Endothelial cell of umbilical vein (primary cell): ENCODE data around the gene MSL2. TPM values are rescaled to one million over a fixed set of nuclear protein-coding genes. Genes with fewer than 3 reads are reported as not detected.
A peak's percentile ranks its signal among the peaks of the same experiment; 100 is the strongest.
"Not testable (repeated sequence)": the region's sequence is repeated elsewhere in the genome, so short reads cannot be mapped to it uniquely, and the experiment has no call there.

ENCODE experiments used
- BruUV-seq: library from RNA; stranded (reverse); fragments of 400-500 nt; replicated peaks from 2 replicates; lab custom pipeline; 2021; lab: Mats Ljungman, UMichigan
- CTCF ChIA-PET: fragments of 300-600, 350-600 bp; sonication (Branson Sonifier 250); formaldehyde crosslinking; loops from one replicate; lab custom pipeline; 2021; ENCODE audit warnings: antibody characterized with exemption, inconsistent platforms; lab: Charles Lee
- POLR2A ChIA-PET: fragments of 300-600, 350-600 bp; sonication (Branson Sonifier 250); formaldehyde crosslinking; loops from one replicate; lab custom pipeline; 2021; ENCODE audit warnings: antibody characterized with exemption, inconsistent platforms; lab: Charles Lee
- DNase-seq: peaks from one replicate; pipeline ENCODE4 v3.0.0-alpha.2; 2011; ENCODE audit warnings: low read depth, low spot score
- FAIRE-seq: peaks from 2 replicates; lab custom pipeline; 2011; peaks lifted over from hg19 to GRCh38; lab: Jason Lieb, UNC
- H2AFZ ChIP-seq: 2 replicates; pipeline ENCODE4 v1.6.0; 2012; ENCODE audit warnings: low read depth, low read length, control low read depth, inconsistent platforms
- H3K27ac ChIP-seq: 2 replicates; pipeline ENCODE4 v1.5.1; 2011; ENCODE audit warnings: low read depth, mild to moderate bottlenecking, control low read depth, low read length, moderate library complexity; ENCODE audit not compliant: insufficient read depth
- H3K27me3 ChIP-seq, 2 experiments: 2 replicates each; pipeline versions ENCODE4 v1.6.0 to v1.6.1; 2011; ENCODE audit warnings: low read length in 2 of 2, mixed read lengths in 1 of 2; ENCODE audit not compliant: control insufficient read depth in 2 of 2, insufficient read depth in 2 of 2
- H3K36me3 ChIP-seq, 2 experiments: 2 replicates in 1 of 2; 3 replicates in 1 of 2; pipeline ENCODE4 v1.5.1; 2011; ENCODE audit warnings: low read length in 2 of 2, mild to moderate bottlenecking in 1 of 2, moderate library complexity in 1 of 2; ENCODE audit not compliant: control insufficient read depth in 2 of 2, insufficient read depth in 2 of 2; ENCODE audit errors: extremely low read depth in 1 of 2
- H3K4me1 ChIP-seq: 3 replicates; pipeline ENCODE4 v1.5.1; 2011; ENCODE audit warnings: mild to moderate bottlenecking, low read length; ENCODE audit not compliant: control insufficient read depth, insufficient read depth; ENCODE audit errors: extremely low read depth
- H3K4me2 ChIP-seq: 2 replicates; pipeline ENCODE4 v1.6.1; 2011; ENCODE audit warnings: low read length, control low read depth, mixed read lengths; ENCODE audit not compliant: insufficient read depth
- H3K4me3 ChIP-seq, 3 experiments: fragments of 200-600 bp in 1 of 3; sonication (generic), shearing (Covaris generic) in 1 of 3; replicated peaks in 1 of 3; 2 replicates each; pipeline ENCODE4 v1.5.1; 2011 to 2016; ENCODE audit warnings: control low read depth in 3 of 3, low read length in 3 of 3, mild to moderate bottlenecking in 2 of 3, inconsistent platforms in 1 of 3, low read depth in 1 of 3, moderate library complexity in 1 of 3; ENCODE audit not compliant: insufficient read depth in 1 of 3
- H3K79me2 ChIP-seq: 2 replicates; pipeline ENCODE4 v1.6.0; 2012; ENCODE audit warnings: low read length, inconsistent platforms; ENCODE audit not compliant: control insufficient read depth, insufficient read depth
- H3K9ac ChIP-seq: replicated peaks from 2 replicates; pipeline ENCODE3; 2011; ENCODE audit warnings: low read length, control low read depth; ENCODE audit not compliant: insufficient read depth; ENCODE audit errors: extremely low read depth
- H3K9me1 ChIP-seq: replicated peaks from 3 replicates; pipeline ENCODE4 v1.6.0; 2011; ENCODE audit warnings: mild to moderate bottlenecking, low read length; ENCODE audit not compliant: control insufficient read depth, insufficient read depth; ENCODE audit errors: extremely low read depth
- H3K9me3 ChIP-seq: replicated peaks from 2 replicates; pipeline ENCODE4 v1.5.1; 2012; ENCODE audit warnings: low read length, inconsistent platforms; ENCODE audit not compliant: control insufficient read depth, insufficient read depth
- H4K20me1 ChIP-seq: replicated peaks from 2 replicates; pipeline ENCODE3; 2011; ENCODE audit warnings: mild to moderate bottlenecking, low read length; ENCODE audit not compliant: control insufficient read depth, insufficient read depth; ENCODE audit errors: extremely low read depth
- FOS ChIP-seq: IDR thresholded peaks from 2 replicates; pipeline ENCODE4 v1.6.1; 2011; ENCODE audit warnings: mild to moderate bottlenecking, low read length, moderate library complexity, borderline replicate concordance; ENCODE audit not compliant: insufficient read depth
- dilution Hi-C: fragments of 300-500 bp; cut with MboI; formaldehyde crosslinking; loops from one replicate; pipeline ENCODE4 v1.15.0; 2019; ENCODE audit warnings: low sequenced_read_pairs; ENCODE audit not compliant: extremely low pct_ligation_motif_present
- intact Hi-C: fragments of 100-400 bp; cut with micrococcal nuclease; formaldehyde crosslinking; loops from one replicate; pipeline ENCODE4 v1.10.0; 2022
- polyA plus RNA-seq, 4 experiments: library from polyadenylated mRNA; depleted of rRNA in 3 of 4; stranded (reverse) in 3 of 4; unstranded in 1 of 4; fragments of >200 nt; gene quantifications; 2 replicates each; pipeline versions ENCODE4 v1.2.1 to v1.2.3, GENCODE V29; 2011 to 2012; ENCODE audit warnings: missing spikeins in 1 of 4
- total RNA-seq: library from RNA; stranded (reverse); gene quantifications from 2 replicates; pipeline ENCODE4 v1.2.3, GENCODE V29; 2021
- TF ChIP-seq, protein P1 (sequence below): IDR thresholded peaks from 2 replicates; pipeline ENCODE4 v1.6.1; 2011; ENCODE audit not compliant: insufficient read depth, insufficient read length

The MSL2 gene
- total and polyA plus RNA-seq, 2 donors (not counting 3 experiments of a cell fraction or from before 2014, with no cell fraction given), result 6.7 to 21.9 TPM

DNA sequence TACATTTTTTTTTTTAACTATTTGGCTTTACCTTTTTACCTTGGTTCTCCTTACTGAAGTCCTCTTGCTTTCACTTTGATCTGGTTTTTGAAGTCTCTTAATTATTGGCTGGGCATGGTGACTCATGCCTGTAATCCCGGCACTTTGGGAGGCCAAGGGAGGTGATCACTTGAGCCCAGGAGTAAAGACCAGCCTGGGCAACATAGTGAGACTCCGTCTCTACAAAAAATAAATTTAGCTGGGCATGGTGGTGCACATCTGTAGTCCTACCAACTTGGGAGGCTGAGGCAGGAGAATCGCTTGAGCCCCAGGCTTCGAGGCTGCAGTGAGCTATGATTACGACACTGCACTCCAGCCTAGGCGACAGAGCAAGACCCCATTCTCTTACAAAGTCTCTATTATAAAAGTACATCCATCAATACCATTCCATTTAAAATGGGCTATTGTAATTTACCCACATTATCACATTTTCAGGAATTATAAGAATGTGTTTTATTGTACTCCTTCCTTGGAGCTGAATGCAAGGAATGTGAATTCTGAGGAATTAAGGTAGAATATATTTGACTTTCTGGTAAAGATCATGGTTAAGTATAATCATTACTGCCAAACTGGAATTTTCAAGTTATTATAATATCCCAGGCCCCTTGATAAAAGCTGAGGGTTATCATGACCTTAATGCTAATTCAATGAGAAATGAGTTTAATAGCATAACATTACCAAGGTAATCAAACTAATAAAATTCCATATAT lies 49.0 kb downstream of the MSL2 start:
- peaks cover 48% of the 10 kb centered on the region for H3K79me2 ChIP-seq

DNA sequence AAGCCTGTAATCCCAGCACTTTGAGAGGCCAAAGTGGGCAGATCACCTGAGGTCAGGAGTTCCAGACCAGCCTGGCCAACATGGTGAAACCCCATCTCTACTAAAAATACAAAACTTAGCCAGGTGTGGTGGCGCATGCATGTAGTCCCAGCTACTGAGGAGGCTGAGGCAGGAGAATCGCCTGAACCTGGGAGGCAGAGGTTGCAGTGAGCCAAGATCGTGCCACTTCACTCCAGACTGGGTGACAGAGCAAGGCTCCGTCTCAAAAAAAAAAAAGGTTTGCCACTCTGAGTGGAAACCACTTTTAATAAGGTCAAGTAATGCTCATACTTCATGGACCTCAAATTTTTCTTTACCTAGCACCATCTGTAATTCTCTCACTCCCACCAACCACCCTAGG lies 51.7 kb downstream of the MSL2 start:
- POLR2A ChIA-PET, DNase-seq, H3K27ac ChIP-seq, FAIRE-seq, H3K9me1 ChIP-seq, dilution Hi-C loops, H2AFZ ChIP-seq, H3K27me3 ChIP-seq, H3K4me3 ChIP-seq, H3K9ac ChIP-seq, H3K9me3 ChIP-seq, H3K4me2 ChIP-seq, H4K20me1 ChIP-seq, BruUV-seq, H3K36me3 ChIP-seq: not testable (repeated sequence)
- CTCF ChIA-PET, result interaction anchor here (1.8 kb wide), 1 partner anchor 608 kb away, joined by 5 read pairs; no protein-coding TSS in a partner anchor
- peaks cover 23% of the 10 kb centered on the region for H3K79me2 ChIP-seq
- intact Hi-C loops, result loop anchor here (5.0 kb wide), 1 partner anchor 608 kb away; the partner anchor contains the start of gene STAG1
- peaks cover 18% of the 10 kb centered on the region for H3K4me1 ChIP-seq

More for the DNA sequence above, 49.0 kb downstream of the MSL2 start:
- Histone ChIP-seq H2AFZ (no peak overlapping the region), H3K9me3 (no peaks in the 10 kb centered on the region), H3K9me1 (no peaks in the 10 kb centered on the region), H3K4me1 (peaks cover 17% of the 10 kb centered on the region), H4K20me1 (peaks cover 7% of the 10 kb centered on the region), H3K4me2 (no peak overlapping the region), H3K4me3 (no peak overlapping the region), H3K36me3 (peaks cover 3 to 11% of the 10 kb centered on the region in 2 experiments), H3K27ac (no peak overlapping the region), H3K27me3 (no peaks in the 10 kb centered on the region), H3K9ac (no peak overlapping the region)
- DNase-seq (no peak), FAIRE-seq (no peak)
- ChIA-PET CTCF (interaction anchor here (0.7 to 2.7 kb wide), 3 partner anchors 11 to 49 kb away, joined by 3 to 5 read pairs (median 3); partner anchors contain the start of gene MSL2), POLR2A (no interaction called here)
- dilution Hi-C loops (no loop called here), intact Hi-C loops (no loop called here)
- BruUV-seq, result no TSS peak
- TF ChIP-seq FOS, result peak; percentile 12
- TF ChIP-seq, protein P1, sequence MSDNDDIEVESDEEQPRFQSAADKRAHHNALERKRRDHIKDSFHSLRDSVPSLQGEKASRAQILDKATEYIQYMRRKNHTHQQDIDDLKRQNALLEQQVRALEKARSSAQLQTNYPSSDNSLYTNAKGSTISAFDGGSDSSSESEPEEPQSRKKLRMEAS, result no peak
